ENCODE results near the gene ST6GALNAC5.
A peak's percentile ranks its signal among the peaks of the same experiment; 100 is the strongest.

ST6GALNAC5 gene

GRCh38 chr1:76868154-76868882 is 1.0 kb downstream of the ST6GALNAC5 start:
- peak in 2 of 3 experiments; percentile 80 to 81 for DNase-seq

DNA sequence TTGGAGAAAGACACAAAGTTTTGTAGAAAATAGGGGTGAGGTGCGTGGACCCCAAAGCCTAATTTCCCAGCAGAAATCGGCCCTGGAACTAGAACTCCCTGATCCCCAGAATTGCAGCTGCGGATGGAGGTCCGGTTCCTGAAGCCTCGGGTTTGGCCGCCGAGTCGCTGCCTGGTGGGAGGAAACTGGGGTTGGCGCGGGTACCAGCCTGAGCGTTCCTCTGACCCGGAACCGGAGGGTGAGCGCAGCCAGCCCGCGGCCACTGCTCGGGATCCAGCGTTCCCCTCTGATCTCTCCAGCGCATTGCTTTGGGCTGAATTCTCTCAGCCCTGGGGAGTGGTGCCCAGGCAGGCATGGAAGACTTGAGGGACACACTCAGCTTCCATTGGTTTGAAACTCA is 1.6 kb downstream of the ST6GALNAC5 start:
- DNase-seq: no peak

- no peak for DNase-seq
These were observed 2.8 kb downstream of the ST6GALNAC5 start for GRCh38 chr1:76870037-76870436.

DNA sequence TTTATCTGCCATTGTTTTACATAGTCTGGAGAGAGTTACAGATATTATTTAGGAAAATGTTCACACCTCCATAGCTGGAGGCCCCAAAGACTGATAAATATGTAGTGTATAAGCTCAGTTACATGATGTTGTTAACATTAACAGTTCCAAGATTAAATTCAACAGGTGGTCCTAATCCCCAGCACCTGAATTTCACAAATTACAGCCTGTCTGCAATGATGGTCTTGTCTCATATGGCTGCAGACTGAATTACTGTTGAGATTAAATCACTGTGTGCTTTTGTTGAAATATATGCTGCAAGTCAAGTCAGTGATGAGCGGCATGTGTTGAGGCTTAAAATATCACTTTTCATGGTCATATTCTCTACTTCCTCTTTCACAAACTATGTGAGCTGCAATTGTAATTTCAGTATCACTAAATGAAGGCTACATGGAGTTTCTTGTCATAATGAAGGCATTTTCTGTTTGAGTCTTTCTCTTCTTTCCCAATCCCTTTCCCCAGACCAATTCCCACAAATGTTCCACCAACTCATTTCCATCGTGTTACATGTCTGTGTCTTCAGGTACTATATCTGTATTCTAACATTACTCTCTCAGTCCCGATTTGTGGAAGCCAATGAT is 4.2 kb downstream of the ST6GALNAC5 start:
- no peak for DNase-seq

GRCh38 chr1:76872944-76873343 is 5.7 kb downstream of the ST6GALNAC5 start:
- DNase-seq: no peak

DNA sequence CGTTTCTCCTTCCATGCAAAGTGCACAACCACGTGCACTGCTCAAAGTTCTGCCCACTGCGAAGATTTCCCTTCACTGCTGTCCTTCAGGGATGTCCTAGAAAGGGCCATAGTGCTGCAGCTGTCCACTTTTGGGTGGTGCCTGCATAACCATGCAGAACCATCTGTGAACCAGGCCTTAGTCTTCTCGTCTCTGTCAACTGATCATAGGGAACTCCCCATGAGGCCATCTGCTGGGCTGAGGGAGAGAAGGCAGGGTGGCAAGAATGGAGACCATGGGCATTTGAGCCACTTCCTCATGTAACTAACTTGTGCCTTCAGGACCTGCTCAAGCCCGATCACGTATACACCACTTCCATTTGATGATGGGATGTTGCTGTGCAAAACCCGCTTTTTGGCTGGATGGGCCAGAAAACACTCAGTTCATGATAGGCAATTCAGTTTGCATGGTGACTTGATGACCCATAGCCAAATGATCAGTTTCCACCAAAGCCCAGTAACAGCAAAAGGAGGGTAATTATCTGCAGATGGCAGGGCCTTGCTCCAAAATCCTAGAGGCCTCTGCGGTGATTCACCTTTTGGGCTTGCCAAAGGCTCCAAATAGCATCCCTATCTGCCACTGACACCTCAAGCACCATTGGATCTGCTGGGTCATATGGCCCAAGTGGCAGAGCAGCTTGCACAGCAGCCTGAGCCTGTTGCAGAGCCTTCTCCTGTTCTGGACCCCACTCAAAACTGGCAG is 9.5 kb downstream of the ST6GALNAC5 start:
- no peak for DNase-seq

DNA sequence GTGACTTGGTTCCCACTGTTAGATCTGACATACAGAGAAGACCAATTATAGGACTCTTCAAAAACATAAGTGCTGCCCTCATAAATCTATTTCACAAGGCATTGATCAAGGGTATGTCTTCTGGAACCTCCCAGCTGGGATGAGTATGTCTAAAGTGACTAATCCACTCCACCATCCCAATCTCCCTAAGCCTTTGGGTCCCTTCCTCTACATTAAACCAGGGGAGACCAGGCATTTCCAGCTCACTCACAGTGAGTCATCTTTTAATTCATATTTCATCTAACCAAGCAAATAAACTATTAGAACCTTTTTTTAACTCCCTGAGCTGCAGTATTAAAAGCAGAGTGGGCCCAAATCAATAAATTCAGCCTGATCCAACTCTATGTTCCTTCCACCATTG is 11.7 kb downstream of the ST6GALNAC5 start:
- peak in 1 of 3 experiments; percentile 22 for DNase-seq

DNA sequence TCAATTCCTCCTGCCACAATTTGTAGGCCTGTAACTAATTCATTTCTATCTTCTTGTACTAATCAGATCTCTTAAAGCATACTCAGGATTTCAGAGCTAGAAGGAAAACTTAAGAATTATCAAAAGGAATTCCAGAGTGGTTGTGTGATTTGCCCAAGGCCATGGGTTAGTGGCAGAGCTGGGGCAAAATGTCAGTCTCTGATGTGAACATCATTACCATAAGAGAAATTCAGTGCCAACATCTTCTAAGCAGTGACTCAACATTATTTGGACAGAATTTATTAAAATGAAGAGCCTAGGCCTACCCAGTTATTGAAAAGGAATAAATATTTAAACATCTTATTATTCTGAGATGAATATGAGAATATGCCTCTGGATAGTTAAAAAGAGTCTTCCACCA is 14.5 kb downstream of the ST6GALNAC5 start:
- DNase-seq: no peak

DNA sequence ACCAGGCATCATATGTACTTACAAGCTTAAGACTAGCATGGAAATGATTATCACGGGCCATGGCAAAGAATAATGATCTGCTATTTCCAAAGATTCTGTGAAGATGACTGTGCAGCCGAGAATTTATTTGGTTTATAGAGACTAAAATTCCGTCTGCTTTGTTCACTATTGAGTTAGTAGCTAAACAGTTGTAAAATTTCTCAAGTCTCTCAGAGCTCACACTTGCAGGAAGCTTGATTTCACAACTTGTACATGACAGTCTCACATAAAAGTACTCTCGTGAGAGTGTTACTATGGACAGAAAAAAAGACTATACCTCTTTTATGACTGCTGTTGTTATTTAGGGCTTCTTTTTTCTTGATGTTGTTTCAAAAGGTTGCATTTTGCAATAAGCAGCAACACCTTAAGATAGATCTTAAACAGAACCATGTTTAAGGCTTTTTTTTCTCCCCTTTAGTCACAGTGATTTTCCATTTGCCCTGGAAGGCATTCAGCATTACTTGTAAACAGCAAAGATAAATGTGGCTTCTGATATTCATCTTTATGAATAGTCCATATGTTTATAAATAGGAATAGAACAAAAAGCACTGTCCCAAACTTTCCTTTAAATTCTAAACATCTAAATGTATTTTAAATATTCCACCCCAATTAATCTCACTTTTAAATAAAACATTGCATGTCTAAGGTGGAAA is 24.8 kb downstream of the ST6GALNAC5 start:
- DNase-seq: no peak

DNA sequence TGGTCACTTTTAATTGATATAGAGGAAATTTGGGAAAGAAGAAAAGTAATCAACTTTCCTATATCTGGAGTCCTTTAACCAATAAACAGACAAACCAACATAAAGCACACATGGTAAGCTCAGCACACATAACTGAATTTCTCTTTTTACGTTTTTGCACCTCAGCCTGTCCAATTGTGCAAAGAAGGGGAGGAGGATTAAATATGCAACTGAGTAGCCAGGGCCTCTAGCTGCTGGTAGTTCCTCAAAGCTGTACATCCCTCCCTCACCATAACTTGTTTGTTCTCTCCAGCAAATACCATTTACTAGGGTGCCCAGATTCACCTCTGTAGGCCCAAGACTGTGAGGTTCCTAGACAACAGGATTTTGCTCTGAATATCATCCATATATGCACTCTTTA is 25.4 kb downstream of the ST6GALNAC5 start:
- DNase-seq: no peak

DNA sequence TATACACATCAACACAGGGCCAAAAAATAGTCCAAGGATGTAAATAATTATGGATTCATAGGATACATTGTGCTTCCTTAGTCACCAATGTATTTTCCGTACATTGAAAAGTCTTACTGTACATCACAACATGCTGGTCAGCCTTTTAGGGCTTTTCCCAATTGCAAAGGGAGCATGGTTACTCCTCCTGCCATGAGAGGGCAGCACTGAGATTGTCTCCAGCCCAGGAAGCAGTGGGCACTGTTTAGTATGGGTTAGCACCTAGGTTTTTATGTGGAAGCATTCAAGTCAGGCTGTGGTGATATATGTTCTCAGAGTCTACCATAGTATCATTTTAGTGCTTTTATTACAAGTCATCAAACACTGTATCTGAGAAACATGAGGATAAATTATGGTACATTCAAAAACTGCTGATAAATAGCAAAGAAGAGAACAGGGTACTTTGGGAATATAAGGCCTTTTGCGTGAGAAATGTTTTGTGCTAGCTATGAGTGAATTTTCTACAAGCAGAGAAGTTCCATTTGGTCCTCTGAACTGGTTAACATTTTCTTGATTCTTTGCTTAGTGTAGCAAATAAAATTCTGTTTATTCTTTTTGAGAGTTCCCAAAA is 34.0 kb downstream of the ST6GALNAC5 start:
- peak; percentile 35 to 80 (median 38) for DNase-seq

DNA sequence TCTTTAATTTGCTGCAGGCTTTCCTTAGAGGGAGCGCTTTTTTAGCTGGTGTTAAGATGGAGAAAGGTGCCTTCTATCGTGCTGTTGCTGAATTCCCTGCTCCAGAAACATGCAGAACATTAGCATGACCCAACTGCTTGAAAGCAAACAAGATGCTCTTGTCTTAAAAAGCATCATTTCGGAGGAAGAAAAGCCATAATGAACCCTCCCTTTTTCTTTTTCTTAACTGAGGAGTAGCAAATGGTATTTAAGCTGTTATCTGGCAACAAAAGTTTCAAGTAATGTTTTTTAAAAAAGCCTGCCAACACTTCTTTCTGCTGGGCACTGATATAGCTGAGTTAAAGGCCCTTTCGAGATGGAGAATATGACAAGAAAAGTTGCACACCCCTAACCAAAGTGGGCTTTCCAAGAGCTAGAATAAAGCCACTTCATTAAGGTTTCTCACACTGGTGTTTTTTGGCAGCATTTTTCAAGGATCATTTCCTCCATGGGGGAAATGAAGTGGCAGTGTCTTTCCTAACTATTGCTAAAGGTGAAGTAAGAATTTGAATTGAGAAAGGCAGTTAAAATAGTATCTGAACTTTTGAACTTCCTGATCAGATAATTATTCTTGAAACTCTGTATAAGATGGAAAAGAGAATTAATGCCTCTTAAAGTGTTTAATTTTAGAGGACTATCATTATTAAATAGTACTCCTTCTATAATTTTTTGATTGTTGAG is 38.8 kb downstream of the ST6GALNAC5 start:
- no peak for DNase-seq

- no peak for DNase-seq
These were observed 42.0 kb downstream of the ST6GALNAC5 start for GRCh38 chr1:76909311-76909710.

GRCh38 chr1:76919085-76919484 is 51.8 kb downstream of the ST6GALNAC5 start:
- peak in 1 of 3 experiments; percentile 40 for DNase-seq

DNA sequence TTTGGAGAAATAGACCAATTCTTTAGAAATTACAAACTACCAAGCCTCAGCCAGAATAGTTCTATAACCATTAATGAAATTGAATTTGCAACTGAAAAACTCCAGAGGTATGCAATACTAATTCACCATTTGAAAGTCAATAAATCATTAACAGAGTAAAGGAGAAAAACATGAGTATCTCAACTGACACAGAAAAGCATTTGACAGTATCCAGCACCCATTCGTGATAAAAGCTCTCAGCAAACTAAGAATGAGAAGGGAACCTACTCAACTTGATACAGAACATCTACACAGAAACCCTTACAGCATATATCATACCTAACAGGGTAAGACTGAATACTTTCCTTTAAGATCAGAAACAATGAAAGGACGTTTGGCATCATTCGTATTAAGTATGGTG is 54.3 kb downstream of the ST6GALNAC5 start:
- no peak for DNase-seq

- DNase-seq: no peak
These were observed 58.5 kb downstream of the ST6GALNAC5 start for GRCh38 chr1:76925825-76926224.

DNA sequence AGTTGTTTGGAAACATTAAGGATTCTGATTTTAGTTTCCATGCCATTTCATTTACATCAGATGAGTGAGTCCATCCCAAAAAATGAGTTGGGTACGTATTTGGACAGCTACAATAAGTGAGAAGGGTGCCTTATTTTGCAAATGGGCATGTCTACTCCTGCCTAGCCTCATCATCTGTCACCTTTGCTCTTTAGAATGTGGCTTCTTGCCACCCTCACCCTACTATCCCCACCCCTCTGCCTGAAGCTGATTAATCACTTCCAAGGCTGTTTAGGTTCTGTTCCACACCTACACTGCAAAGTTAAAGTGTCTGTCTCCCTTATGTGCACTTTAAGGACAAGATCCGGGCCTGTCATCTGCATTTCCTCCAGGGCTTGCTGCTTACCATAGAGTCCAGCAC is 61.2 kb downstream of the ST6GALNAC5 start:
- DNase-seq: no peak

- no peak for DNase-seq
These were observed 61.9 kb downstream of the ST6GALNAC5 start for GRCh38 chr1:76929136-76929535.

- DNase-seq: peak in 2 of 3 experiments; percentile 71 to 89
These were observed 66.9 kb downstream of the ST6GALNAC5 start for GRCh38 chr1:76933847-76934815.

- no peak for DNase-seq
These were observed 71.0 kb downstream of the ST6GALNAC5 start for GRCh38 chr1:76938304-76938703.
